ENCODE data around the gene SEC16B.
A peak's percentile ranks its signal among the peaks of the same experiment; 100 is the strongest.
"Not testable (repeated sequence)": the region's sequence is repeated elsewhere in the genome, so short reads cannot be mapped to it uniquely, and the experiment has no call there.

Gene SEC16B

GRCh38 chr1:177969825-177970371 is at the start of gene SEC16B:
TSS of gene SEC16B (minus strand) at chr1:177970058. CDS start at chr1:177967981, 2,077 bp downstream.
- no peak for DNase-seq

- DNase-seq, result no peak
Measured at GRCh38 chr1:178019622-178020021, 49.8 kb upstream of the SEC16B start.

GRCh38 chr1:178019208-178019607 is 49.4 kb upstream of the SEC16B start:
- no peak for DNase-seq

- no peak for DNase-seq
Measured at GRCh38 chr1:178017517-178017916, 47.7 kb upstream of the SEC16B start.

- no peak for DNase-seq
Measured at GRCh38 chr1:178011864-178012503, 42.1 kb upstream of the SEC16B start.

- peak; percentile 82 for DNase-seq
Measured at GRCh38 chr1:178011465-178011828, 41.6 kb upstream of the SEC16B start.

GRCh38 chr1:178010674-178011464 is 41.0 kb upstream of the SEC16B start:
- DNase-seq, result no peak

GRCh38 chr1:178006043-178006442 is 36.2 kb upstream of the SEC16B start:
- DNase-seq, result no peak

GRCh38 chr1:178005450-178005849 is 35.6 kb upstream of the SEC16B start:
- no peak for DNase-seq

- peak; percentile 77 for DNase-seq
Measured at GRCh38 chr1:178004926-178005391, 35.1 kb upstream of the SEC16B start.

GRCh38 chr1:177998696-177999631 is 29.1 kb upstream of the SEC16B start:
- DNase-seq, result no peak

- DNase-seq, result no peak
Measured at GRCh38 chr1:177996957-177997356, 27.1 kb upstream of the SEC16B start.

- DNase-seq, result no peak
Measured at GRCh38 chr1:177995369-177995768, 25.5 kb upstream of the SEC16B start.

- not testable (repeated sequence) for DNase-seq
Measured at GRCh38 chr1:177986281-177986680, 16.4 kb upstream of the SEC16B start.

GRCh38 chr1:177984761-177985160 is 14.9 kb upstream of the SEC16B start:
- DNase-seq, result no peak

- peak; percentile 93 for DNase-seq
Measured at GRCh38 chr1:177984136-177984525, 14.3 kb upstream of the SEC16B start.

- DNase-seq, result peak; percentile 8
Measured at GRCh38 chr1:177983482-177984135, 13.8 kb upstream of the SEC16B start.

- DNase-seq, result peak; percentile 6
Measured at GRCh38 chr1:177983077-177983476, 13.2 kb upstream of the SEC16B start.

- peak; percentile 17 for DNase-seq
Measured at GRCh38 chr1:177981200-177981599, 11.3 kb upstream of the SEC16B start.

GRCh38 chr1:177979272-177979671 is 9.4 kb upstream of the SEC16B start:
- no peak for DNase-seq

- no peak for DNase-seq
Measured at GRCh38 chr1:177978530-177978929, 8.7 kb upstream of the SEC16B start.

- DNase-seq, result no peak
Measured at GRCh38 chr1:177977141-177977540, 7.3 kb upstream of the SEC16B start.

All from HCEC 1CT (cell line).